Glomerular visceral epithelial cell (primary cell): ENCODE data around the gene PPP1R3E.

Source experiments
- DNase-seq: peaks from one replicate; pipeline ENCODE4 v3.0.0-alpha.2; 2016; ENCODE audit errors: extremely low spot score

The PPP1R3E gene

GRCh38 chr14:23248601-23249000 lies 54.1 kb downstream of the PPP1R3E start:
- no peak for DNase-seq
